HEK293 (cell line): Measurements from ENCODE around the gene C11orf21.

Experiments used
- CTCF ChIA-PET: fragments of 350-600 bp; formaldehyde crosslinking; extraction: SDS; loops from one replicate; lab custom pipeline; 2021; ENCODE audit warnings: antibody characterized with exemption; lab: Yijun Ruan, JAX
- POLR2A ChIA-PET: fragments of 300-600 bp; formaldehyde crosslinking; extraction: SDS; loops from one replicate; lab custom pipeline; 2020; ENCODE audit warnings: antibody characterized with exemption, inconsistent platforms; lab: Yijun Ruan, JAX
- H3K27ac ChIP-seq: fragments of 200-500 bp; sonication (Bioruptor generic); 2 replicates; pipeline ENCODE4 v1.5.1; 2014; ENCODE audit warnings: low read depth, low read length, control low read depth, inconsistent platforms; ENCODE audit errors: extremely low read depth
- H3K36me3 ChIP-seq, 2 experiments: fragments of 200-500 bp in 1 of 2; sonication (Bioruptor generic) in 1 of 2; 1 replicate in 1 of 2; 2 replicates in 1 of 2; pipeline ENCODE4 v1.5.1; 2014 to 2017; ENCODE audit warnings: inconsistent platforms in 2 of 2, low read length in 2 of 2; ENCODE audit not compliant: control insufficient read depth in 2 of 2, insufficient read depth in 1 of 2
- H3K4me1 ChIP-seq: fragments of 200-500 bp; sonication (Bioruptor generic); 2 replicates; pipeline ENCODE4 v1.5.1; 2014; ENCODE audit warnings: mild to moderate bottlenecking, low read length, inconsistent platforms; ENCODE audit not compliant: control insufficient read depth, insufficient read depth
- H3K4me3 ChIP-seq: 2 replicates; pipeline ENCODE4 v1.5.1; 2011; ENCODE audit warnings: low read depth, mild to moderate bottlenecking, control low read depth, low read length, moderate library complexity
- H3K9me3 ChIP-seq: fragments of 200-500 bp; sonication (Bioruptor generic); 2 replicates; pipeline ENCODE4 v1.5.1; 2014; ENCODE audit warnings: low read depth, low read length, inconsistent platforms; ENCODE audit not compliant: control insufficient read depth, insufficient read depth
- BCL11B ChIP-seq: fragments of 450-650 bp; formaldehyde crosslinking; IDR thresholded peaks from 2 replicates; pipeline ENCODE4 v1.5.1; 2016; ENCODE audit warnings: low read depth, missing biosample characterization, missing genetic modification characterization
- GLI4 ChIP-seq: fragments of 450-650 bp; formaldehyde crosslinking; IDR thresholded peaks from 2 replicates; pipeline ENCODE4 v1.5.1; 2016; ENCODE audit warnings: missing biosample characterization, missing genetic modification characterization
- OVOL3 ChIP-seq: fragments of 450-650 bp; formaldehyde crosslinking; IDR thresholded peaks from 2 replicates; pipeline ENCODE4 v1.5.1; 2016; ENCODE audit warnings: missing biosample characterization, missing genetic modification characterization
- SP3 ChIP-seq: fragments of 450-650 bp; formaldehyde crosslinking; IDR thresholded peaks from 2 replicates; pipeline ENCODE4 v1.5.1; 2016; ENCODE audit warnings: missing biosample characterization, missing genetic modification characterization
- YY2 ChIP-seq: fragments of 450-650 bp; formaldehyde crosslinking; IDR thresholded peaks from 2 replicates; pipeline ENCODE4 v1.5.1; 2016; ENCODE audit warnings: missing biosample characterization, missing genetic modification characterization
- ZBTB20 ChIP-seq: fragments of 450-650 bp; formaldehyde crosslinking; IDR thresholded peaks from 2 replicates; pipeline ENCODE4 v1.5.1; 2016; ENCODE audit warnings: missing biosample characterization, missing genetic modification characterization
- ZBTB8A ChIP-seq: fragments of 450-650 bp; formaldehyde crosslinking; IDR thresholded peaks from 2 replicates; pipeline ENCODE4 v1.5.1; 2016; ENCODE audit warnings: missing biosample characterization, missing genetic modification characterization
- ZEB2 ChIP-seq: fragments of 450-650 bp; formaldehyde crosslinking; IDR thresholded peaks from 2 replicates; pipeline ENCODE4 v1.5.1; 2016; ENCODE audit warnings: missing biosample characterization, missing genetic modification characterization
- ZNF140 ChIP-seq: fragments of 450-650 bp; formaldehyde crosslinking; IDR thresholded peaks from 2 replicates; pipeline ENCODE4 v1.5.1; 2016; ENCODE audit warnings: missing biosample characterization, missing genetic modification characterization
- ZNF169 ChIP-seq: fragments of 450-650 bp; formaldehyde crosslinking; IDR thresholded peaks from 2 replicates; pipeline ENCODE4 v1.5.1; 2016; ENCODE audit warnings: missing biosample characterization, missing genetic modification characterization
- ZNF202 ChIP-seq: fragments of 450-650 bp; formaldehyde crosslinking; IDR thresholded peaks from 2 replicates; pipeline ENCODE4 v1.5.1; 2016; ENCODE audit warnings: missing biosample characterization, missing genetic modification characterization, borderline replicate concordance
- ZNF302 ChIP-seq: fragments of 450-650 bp; formaldehyde crosslinking; IDR thresholded peaks from 2 replicates; pipeline ENCODE4 v1.5.1; 2016; ENCODE audit warnings: missing biosample characterization, missing genetic modification characterization, low read depth
- ZNF433 ChIP-seq: fragments of 450-650 bp; formaldehyde crosslinking; IDR thresholded peaks from 2 replicates; pipeline ENCODE4 v1.5.1; 2016; ENCODE audit warnings: missing biosample characterization, missing genetic modification characterization, low read depth
- ZNF473 ChIP-seq: fragments of 450-650 bp; formaldehyde crosslinking; IDR thresholded peaks from 2 replicates; pipeline ENCODE4 v1.5.1; 2017; ENCODE audit warnings: missing biosample characterization, missing genetic modification characterization
- ZNF48 ChIP-seq: fragments of 450-650 bp; formaldehyde crosslinking; IDR thresholded peaks from 2 replicates; pipeline ENCODE4 v1.5.1; 2016; ENCODE audit warnings: missing biosample characterization, missing genetic modification characterization
- ZNF530 ChIP-seq: fragments of 450-650 bp; formaldehyde crosslinking; IDR thresholded peaks from 2 replicates; pipeline ENCODE4 v1.5.1; 2016; ENCODE audit warnings: low read depth, missing biosample characterization, missing genetic modification characterization
- ZNF658 ChIP-seq: fragments of 450-650 bp; formaldehyde crosslinking; IDR thresholded peaks from 2 replicates; pipeline ENCODE4; 2016; ENCODE audit warnings: missing biosample characterization, missing genetic modification characterization
- ZNF707 ChIP-seq: fragments of 450-650 bp; formaldehyde crosslinking; IDR thresholded peaks from 2 replicates; pipeline ENCODE4 v1.5.1; 2016; ENCODE audit warnings: missing biosample characterization, missing genetic modification characterization
- ZSCAN16 ChIP-seq: fragments of 450-650 bp; formaldehyde crosslinking; IDR thresholded peaks from 2 replicates; pipeline ENCODE4 v1.5.1; 2016; ENCODE audit warnings: missing biosample characterization, missing genetic modification characterization
- TF ChIP-seq, protein P1 (sequence below): fragments of 450-650 bp; formaldehyde crosslinking; IDR thresholded peaks from 2 replicates; pipeline ENCODE4 v1.5.1; 2017; ENCODE audit warnings: missing biosample characterization, missing genetic modification characterization
- TF ChIP-seq, protein P2 (sequence below): fragments of 450-650 bp; formaldehyde crosslinking; IDR thresholded peaks from 2 replicates; pipeline ENCODE4 v1.5.1; 2016; ENCODE audit warnings: missing biosample characterization, missing genetic modification characterization
- TF ChIP-seq, protein P3 (sequence below): fragments of 450-650 bp; formaldehyde crosslinking; IDR thresholded peaks from 2 replicates; pipeline ENCODE4 v1.5.1; 2016; ENCODE audit warnings: missing biosample characterization, missing genetic modification characterization
- TF ChIP-seq, protein P4 (sequence below): fragments of 450-650 bp; formaldehyde crosslinking; IDR thresholded peaks from 2 replicates; pipeline ENCODE4 v1.5.1; 2017; ENCODE audit warnings: missing biosample characterization, missing genetic modification characterization
- TF ChIP-seq, protein P5 (sequence below): fragments of 450-650 bp; formaldehyde crosslinking; IDR thresholded peaks from 2 replicates; pipeline ENCODE4 v1.5.1; 2017; ENCODE audit warnings: missing biosample characterization, missing genetic modification characterization
- TF ChIP-seq, protein P6 (sequence below): fragments of 450-650 bp; formaldehyde crosslinking; IDR thresholded peaks from 2 replicates; pipeline ENCODE4 v1.5.1; 2016; ENCODE audit warnings: missing biosample characterization, missing genetic modification characterization, low read depth

The C11orf21 gene

DNA sequence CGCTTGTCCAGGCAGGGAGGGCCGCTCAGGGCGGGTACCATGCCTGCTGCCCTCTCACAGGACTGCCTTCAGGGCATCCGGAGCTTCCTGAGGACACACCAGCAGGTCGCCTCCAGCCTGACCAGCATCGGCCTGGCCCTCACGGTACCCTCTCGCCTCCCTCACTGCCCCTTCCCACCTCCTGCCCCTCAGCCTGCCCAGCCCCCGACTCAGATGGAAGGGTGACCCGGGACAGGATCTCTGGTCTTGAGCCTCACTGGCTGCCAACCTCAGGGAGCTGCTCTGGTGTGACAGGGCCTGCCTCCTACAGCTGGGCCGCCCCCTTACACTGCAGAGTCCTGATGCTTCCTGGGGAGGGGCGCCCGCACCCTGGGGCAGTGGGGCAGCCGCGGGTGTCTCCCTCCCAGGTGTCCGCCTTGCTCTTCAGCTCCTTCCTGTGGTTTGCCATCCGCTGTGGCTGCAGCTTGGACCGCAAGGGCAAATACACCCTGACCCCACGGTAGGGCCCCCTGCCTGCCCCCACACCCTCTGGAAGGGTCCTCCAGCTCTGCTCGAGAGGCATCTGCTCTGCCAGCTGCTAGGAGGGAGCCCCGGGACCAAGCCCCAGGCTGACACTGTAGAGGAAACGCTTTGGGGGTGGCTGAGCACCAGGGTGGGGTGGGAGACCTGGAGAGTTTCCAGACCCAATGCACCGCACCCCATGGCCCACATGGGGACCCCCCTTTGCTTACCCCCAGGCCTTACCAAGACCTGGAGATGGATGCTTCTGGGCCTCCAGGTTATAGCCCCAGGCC is 14.6 kb upstream of the C11orf21 start:
- H3K27ac ChIP-seq, result no peak overlapping the region

DNA sequence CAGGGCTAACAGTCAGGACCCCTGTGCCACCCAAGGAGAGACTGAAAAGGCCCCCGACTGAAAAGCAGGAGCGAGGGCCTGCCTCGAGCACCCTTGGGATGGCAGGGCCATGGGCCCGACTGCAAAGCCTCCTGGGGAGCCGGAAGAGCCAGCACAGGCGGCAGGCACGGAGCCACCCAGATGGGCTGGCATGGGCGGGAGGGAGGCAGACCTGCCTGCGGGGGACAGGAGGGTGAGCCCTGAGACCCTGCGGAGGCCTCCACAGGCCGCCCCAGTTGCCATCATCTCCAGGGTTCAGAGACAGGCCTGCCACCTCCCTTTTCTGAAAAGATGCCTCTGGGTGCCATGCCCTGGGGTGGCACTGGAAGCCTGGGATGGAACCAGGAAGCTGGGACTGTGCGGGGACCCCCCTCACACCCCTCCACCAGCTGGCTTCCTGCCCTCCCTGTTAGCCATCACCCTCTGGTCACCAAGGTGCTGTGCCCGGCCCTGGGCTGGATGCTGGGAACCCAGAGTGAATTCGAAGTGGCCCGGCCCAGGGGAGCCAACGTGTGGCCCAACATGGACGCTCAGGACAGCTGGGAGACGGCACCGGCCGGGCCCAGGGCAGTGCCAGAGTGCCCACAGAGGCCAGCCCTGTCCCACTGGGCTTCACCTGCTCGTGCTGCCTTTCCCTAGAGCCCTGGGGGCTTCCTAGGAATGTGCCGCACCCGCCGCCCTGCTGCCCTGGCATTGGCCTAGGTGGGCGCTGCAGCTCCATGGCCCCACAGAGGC is 13.9 kb upstream of the C11orf21 start:
- Histone ChIP-seq H3K36me3 (no peaks in the 10 kb centered on the region), H3K4me3 (no peak overlapping the region), H3K27ac (no peak overlapping the region), H3K4me1 (peaks cover 2% of the 10 kb centered on the region; the same call in 1 of the 2 replicates), H3K9me3 (no peaks in the 10 kb centered on the region)
- ChIA-PET POLR2A (no interaction called here), CTCF (no interaction called here)
- TF ChIP-seq, protein P1, sequence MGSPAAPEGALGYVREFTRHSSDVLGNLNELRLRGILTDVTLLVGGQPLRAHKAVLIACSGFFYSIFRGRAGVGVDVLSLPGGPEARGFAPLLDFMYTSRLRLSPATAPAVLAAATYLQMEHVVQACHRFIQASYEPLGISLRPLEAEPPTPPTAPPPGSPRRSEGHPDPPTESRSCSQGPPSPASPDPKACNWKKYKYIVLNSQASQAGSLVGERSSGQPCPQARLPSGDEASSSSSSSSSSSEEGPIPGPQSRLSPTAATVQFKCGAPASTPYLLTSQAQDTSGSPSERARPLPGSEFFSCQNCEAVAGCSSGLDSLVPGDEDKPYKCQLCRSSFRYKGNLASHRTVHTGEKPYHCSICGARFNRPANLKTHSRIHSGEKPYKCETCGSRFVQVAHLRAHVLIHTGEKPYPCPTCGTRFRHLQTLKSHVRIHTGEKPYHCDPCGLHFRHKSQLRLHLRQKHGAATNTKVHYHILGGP, result no peak
- TF ChIP-seq ZNF202, result no peak
- TF ChIP-seq ZBTB20 (tag by site-specific recombination), result no peak
- TF ChIP-seq ZNF48 (tag by site-specific recombination), result no peak
- no peak for TF ChIP-seq ZNF530 (tag by site-specific recombination)
- TF ChIP-seq, protein P2, sequence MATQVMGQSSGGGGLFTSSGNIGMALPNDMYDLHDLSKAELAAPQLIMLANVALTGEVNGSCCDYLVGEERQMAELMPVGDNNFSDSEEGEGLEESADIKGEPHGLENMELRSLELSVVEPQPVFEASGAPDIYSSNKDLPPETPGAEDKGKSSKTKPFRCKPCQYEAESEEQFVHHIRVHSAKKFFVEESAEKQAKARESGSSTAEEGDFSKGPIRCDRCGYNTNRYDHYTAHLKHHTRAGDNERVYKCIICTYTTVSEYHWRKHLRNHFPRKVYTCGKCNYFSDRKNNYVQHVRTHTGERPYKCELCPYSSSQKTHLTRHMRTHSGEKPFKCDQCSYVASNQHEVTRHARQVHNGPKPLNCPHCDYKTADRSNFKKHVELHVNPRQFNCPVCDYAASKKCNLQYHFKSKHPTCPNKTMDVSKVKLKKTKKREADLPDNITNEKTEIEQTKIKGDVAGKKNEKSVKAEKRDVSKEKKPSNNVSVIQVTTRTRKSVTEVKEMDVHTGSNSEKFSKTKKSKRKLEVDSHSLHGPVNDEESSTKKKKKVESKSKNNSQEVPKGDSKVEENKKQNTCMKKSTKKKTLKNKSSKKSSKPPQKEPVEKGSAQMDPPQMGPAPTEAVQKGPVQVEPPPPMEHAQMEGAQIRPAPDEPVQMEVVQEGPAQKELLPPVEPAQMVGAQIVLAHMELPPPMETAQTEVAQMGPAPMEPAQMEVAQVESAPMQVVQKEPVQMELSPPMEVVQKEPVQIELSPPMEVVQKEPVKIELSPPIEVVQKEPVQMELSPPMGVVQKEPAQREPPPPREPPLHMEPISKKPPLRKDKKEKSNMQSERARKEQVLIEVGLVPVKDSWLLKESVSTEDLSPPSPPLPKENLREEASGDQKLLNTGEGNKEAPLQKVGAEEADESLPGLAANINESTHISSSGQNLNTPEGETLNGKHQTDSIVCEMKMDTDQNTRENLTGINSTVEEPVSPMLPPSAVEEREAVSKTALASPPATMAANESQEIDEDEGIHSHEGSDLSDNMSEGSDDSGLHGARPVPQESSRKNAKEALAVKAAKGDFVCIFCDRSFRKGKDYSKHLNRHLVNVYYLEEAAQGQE (tag by site-specific recombination), result no peak
- no peak for TF ChIP-seq ZNF140 (tag by site-specific recombination)
- TF ChIP-seq ZNF302 (tag by site-specific recombination), result no peak

More for the DNA sequence above, 14.6 kb upstream of the C11orf21 start:
- H3K4me1 ChIP-seq, result peaks cover 2% of the 10 kb centered on the region; the same call in 1 of the 2 replicates
- no peaks in the 10 kb centered on the region for H3K9me3 ChIP-seq
- TF ChIP-seq YY2 (no peak), ZEB2 (tag by site-specific recombination) (no peak), ZNF433 (tag by site-specific recombination) (no peak), ZSCAN16 (tag by site-specific recombination) (no peak), ZNF707 (no peak), BCL11B (tag by site-specific recombination) (no peak), ZNF473 (tag by site-specific recombination) (no peak), SP3 (tag by site-specific recombination) (no peak), GLI4 (tag by site-specific recombination) (no peak), ZNF169 (no peak), OVOL3 (no peak), ZBTB8A (no peak), ZNF658 (tag by site-specific recombination) (no peak)
- TF ChIP-seq, protein P3, sequence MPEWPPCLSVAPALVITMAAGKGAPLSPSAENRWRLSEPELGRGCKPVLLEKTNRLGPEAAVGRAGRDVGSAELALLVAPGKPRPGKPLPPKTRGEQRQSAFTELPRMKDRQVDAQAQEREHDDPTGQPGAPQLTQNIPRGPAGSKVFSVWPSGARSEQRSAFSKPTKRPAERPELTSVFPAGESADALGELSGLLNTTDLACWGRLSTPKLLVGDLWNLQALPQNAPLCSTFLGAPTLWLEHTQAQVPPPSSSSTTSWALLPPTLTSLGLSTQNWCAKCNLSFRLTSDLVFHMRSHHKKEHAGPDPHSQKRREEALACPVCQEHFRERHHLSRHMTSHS (tag by site-specific recombination), result no peak
- TF ChIP-seq, protein P4, sequence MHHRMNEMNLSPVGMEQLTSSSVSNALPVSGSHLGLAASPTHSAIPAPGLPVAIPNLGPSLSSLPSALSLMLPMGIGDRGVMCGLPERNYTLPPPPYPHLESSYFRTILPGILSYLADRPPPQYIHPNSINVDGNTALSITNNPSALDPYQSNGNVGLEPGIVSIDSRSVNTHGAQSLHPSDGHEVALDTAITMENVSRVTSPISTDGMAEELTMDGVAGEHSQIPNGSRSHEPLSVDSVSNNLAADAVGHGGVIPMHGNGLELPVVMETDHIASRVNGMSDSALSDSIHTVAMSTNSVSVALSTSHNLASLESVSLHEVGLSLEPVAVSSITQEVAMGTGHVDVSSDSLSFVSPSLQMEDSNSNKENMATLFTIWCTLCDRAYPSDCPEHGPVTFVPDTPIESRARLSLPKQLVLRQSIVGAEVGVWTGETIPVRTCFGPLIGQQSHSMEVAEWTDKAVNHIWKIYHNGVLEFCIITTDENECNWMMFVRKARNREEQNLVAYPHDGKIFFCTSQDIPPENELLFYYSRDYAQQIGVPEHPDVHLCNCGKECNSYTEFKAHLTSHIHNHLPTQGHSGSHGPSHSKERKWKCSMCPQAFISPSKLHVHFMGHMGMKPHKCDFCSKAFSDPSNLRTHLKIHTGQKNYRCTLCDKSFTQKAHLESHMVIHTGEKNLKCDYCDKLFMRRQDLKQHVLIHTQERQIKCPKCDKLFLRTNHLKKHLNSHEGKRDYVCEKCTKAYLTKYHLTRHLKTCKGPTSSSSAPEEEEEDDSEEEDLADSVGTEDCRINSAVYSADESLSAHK, result no peak
- TF ChIP-seq, protein P5, sequence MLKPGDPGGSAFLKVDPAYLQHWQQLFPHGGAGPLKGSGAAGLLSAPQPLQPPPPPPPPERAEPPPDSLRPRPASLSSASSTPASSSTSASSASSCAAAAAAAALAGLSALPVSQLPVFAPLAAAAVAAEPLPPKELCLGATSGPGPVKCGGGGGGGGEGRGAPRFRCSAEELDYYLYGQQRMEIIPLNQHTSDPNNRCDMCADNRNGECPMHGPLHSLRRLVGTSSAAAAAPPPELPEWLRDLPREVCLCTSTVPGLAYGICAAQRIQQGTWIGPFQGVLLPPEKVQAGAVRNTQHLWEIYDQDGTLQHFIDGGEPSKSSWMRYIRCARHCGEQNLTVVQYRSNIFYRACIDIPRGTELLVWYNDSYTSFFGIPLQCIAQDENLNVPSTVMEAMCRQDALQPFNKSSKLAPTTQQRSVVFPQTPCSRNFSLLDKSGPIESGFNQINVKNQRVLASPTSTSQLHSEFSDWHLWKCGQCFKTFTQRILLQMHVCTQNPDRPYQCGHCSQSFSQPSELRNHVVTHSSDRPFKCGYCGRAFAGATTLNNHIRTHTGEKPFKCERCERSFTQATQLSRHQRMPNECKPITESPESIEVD (tag by site-specific recombination), result no peak
- TF ChIP-seq, protein P6, sequence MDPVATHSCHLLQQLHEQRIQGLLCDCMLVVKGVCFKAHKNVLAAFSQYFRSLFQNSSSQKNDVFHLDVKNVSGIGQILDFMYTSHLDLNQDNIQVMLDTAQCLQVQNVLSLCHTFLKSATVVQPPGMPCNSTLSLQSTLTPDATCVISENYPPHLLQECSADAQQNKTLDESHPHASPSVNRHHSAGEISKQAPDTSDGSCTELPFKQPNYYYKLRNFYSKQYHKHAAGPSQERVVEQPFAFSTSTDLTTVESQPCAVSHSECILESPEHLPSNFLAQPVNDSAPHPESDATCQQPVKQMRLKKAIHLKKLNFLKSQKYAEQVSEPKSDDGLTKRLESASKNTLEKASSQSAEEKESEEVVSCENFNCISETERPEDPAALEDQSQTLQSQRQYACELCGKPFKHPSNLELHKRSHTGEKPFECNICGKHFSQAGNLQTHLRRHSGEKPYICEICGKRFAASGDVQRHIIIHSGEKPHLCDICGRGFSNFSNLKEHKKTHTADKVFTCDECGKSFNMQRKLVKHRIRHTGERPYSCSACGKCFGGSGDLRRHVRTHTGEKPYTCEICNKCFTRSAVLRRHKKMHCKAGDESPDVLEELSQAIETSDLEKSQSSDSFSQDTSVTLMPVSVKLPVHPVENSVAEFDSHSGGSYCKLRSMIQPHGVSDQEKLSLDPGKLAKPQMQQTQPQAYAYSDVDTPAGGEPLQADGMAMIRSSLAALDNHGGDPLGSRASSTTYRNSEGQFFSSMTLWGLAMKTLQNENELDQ, result no peak
- ChIA-PET CTCF (interaction anchor here (0.6 kb wide), 1 partner anchor 207 kb away, joined by 3 read pairs; no protein-coding TSS in a partner anchor), POLR2A (no interaction called here)
- no peaks in the 10 kb centered on the region for H3K36me3 ChIP-seq
- no peak overlapping the region for H3K4me3 ChIP-seq
